ENCODE data around the gene CRYBG2. TPM values are rescaled to one million over a fixed set of nuclear protein-coding genes. Genes with fewer than 3 reads are reported as not detected.

Gene CRYBG2
- total and polyA plus RNA-seq, 2 of the 8 experiments (the other 6 are each of a cell fraction or from before 2014, with no cell fraction given), result 14.2 to 17.0 TPM

DNA sequence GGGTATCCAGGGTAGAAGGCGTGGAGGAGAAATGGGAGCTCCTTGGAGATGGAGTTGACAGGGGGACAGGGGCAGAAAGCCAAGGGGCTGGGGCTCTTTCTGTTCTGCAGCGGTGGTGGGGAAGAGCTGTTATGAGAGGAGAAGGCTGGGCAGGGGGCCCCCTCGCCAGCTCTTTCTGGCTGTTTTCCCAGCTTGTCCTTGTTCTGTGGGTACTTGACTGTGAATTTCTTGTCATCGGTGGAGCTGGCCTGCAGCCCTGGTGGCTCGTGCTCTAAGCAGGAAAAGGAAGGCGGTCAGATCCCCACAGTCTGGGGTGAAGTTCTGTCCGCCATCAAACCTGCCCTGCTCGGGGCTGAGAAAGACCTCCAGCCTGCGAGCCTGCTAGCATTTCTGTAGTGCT lies 11.0 kb upstream of the CRYBG2 start (continued):
- TF ChIP-seq NANOG (IDR thresholded peaks at IDR 0.05; ENCODE audit: insufficient read depth, low read depth, low read length, poor library complexity, severe bottlenecking), result no peak
